ENCODE results near the gene SLCO4A1. TPM values are rescaled to one million over a fixed set of nuclear protein-coding genes. Genes with fewer than 3 reads are reported as not detected.

SLCO4A1 gene
- polyA plus RNA-seq, 1 donor (not counting 4 experiments of a cell fraction or from before 2014, with no cell fraction given) = 1.8 TPM

DNA sequence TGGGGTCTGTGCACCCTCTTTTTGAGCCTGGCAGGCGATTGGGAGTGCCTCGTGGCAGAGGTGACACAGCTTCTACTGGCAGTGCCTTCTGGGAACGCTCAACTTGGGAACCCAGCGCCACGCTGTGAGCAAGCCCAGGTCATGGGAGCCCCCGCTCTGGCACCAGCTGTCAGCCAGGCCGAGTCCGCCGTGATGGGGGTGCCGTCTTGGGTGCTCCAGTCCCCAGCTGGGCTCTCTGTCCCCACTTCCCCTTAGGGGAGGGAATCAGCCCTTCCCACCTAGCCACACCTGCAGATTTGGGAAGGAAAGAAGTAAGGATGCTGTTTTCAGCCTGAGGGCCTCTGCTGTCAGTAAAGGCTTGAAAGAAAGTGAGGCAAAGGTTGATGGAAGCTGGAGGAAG is 35.4 kb downstream of the SLCO4A1 start:
- DNase-seq (ENCODE audit: low read depth, low spot score) (no peak), FAIRE-seq (no peak)
- no peak overlapping the region for H3K9ac ChIP-seq (ENCODE audit: control insufficient read depth, extremely low read depth, insufficient read depth, low read length)
- TF ChIP-seq EZH2 (IDR thresholded peaks at IDR 0.05; ENCODE audit: low read length) = no peak
- TF ChIP-seq, protein P1, sequence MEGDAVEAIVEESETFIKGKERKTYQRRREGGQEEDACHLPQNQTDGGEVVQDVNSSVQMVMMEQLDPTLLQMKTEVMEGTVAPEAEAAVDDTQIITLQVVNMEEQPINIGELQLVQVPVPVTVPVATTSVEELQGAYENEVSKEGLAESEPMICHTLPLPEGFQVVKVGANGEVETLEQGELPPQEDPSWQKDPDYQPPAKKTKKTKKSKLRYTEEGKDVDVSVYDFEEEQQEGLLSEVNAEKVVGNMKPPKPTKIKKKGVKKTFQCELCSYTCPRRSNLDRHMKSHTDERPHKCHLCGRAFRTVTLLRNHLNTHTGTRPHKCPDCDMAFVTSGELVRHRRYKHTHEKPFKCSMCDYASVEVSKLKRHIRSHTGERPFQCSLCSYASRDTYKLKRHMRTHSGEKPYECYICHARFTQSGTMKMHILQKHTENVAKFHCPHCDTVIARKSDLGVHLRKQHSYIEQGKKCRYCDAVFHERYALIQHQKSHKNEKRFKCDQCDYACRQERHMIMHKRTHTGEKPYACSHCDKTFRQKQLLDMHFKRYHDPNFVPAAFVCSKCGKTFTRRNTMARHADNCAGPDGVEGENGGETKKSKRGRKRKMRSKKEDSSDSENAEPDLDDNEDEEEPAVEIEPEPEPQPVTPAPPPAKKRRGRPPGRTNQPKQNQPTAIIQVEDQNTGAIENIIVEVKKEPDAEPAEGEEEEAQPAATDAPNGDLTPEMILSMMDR (optimal IDR thresholded peaks at IDR 0.05 in 1 of 3, IDR thresholded peaks at IDR 0.05 in 1 of 3, conservative IDR thresholded peaks at IDR 0.05 in 1 of 3; ENCODE audit: extremely low read depth in 1 of 3, insufficient read depth in 2 of 3, low read length in 3 of 3) = no peak
- H3K36me3 ChIP-seq (ENCODE audit: control insufficient read depth in 2 of 2, extremely low read depth in 1 of 2, insufficient read depth in 2 of 2, low read length in 2 of 2) = no peaks in the 10 kb centered on the region
- no peaks in the 10 kb centered on the region for H3K9me3 ChIP-seq (ENCODE audit: control insufficient read depth, low read depth, low read length)
- H3K4me2 ChIP-seq (ENCODE audit: control insufficient read depth, extremely low read depth, insufficient read depth, low read depth, low read length) = no peak overlapping the region
- H3K27ac ChIP-seq (ENCODE audit: control insufficient read depth, insufficient read depth, low read length) = no peak overlapping the region
- H2AFZ ChIP-seq (ENCODE audit: control insufficient read depth, low read length) = no peak overlapping the region
- peaks cover 26% of the 10 kb centered on the region for H3K27me3 ChIP-seq (ENCODE audit: control insufficient read depth, extremely low read depth, insufficient read depth, low read length)
- no peaks in the 10 kb centered on the region for H3K79me2 ChIP-seq (ENCODE audit: control insufficient read depth, insufficient read depth, low read length)
- no peak overlapping the region for H3K4me3 ChIP-seq (ENCODE audit: control insufficient read depth in 2 of 3, extremely low read depth in 1 of 3, insufficient read depth in 2 of 3, low read depth in 1 of 3, low read length in 3 of 3)
- no peaks in the 10 kb centered on the region for H3K9me1 ChIP-seq (ENCODE audit: control insufficient read depth, extremely low read depth, insufficient read depth, low read length)
- no peaks in the 10 kb centered on the region for H3K4me1 ChIP-seq (ENCODE audit: control insufficient read depth, extremely low read depth, insufficient read depth, low read length)
- dilution Hi-C loops (cut with MboI; ENCODE audit: extremely low pct_ligation_motif_present, low sequenced_read_pairs) = no loop called here
- H4K20me1 ChIP-seq (ENCODE audit: control insufficient read depth, extremely low read depth, insufficient read depth, low read length) = no peaks in the 10 kb centered on the region

DNA sequence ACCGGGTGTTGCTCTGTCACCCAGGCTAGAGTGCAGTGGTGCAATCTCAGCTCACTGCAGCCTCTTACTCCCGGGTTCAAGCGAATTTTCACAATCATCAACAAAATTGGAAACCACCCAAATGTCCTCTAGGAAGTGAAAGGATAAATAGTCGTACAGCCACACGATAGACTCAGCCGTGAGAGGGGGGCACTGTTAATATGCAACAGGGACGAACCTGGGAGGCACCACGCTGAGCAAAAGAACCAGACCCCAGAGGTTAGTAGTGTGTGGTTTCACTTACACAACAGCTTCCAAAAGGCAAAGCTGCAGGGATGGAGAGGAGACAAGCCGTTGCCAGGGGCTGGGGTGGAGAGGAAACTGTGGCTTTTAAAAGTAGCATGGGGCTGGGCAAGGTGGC is 36.2 kb downstream of the SLCO4A1 start:
- Histone ChIP-seq H3K9me1 (ENCODE audit: control insufficient read depth, extremely low read depth, insufficient read depth, low read length) (no peaks in the 10 kb centered on the region), H3K4me3 (ENCODE audit: control insufficient read depth in 2 of 3, extremely low read depth in 1 of 3, insufficient read depth in 2 of 3, low read depth in 1 of 3, low read length in 3 of 3) (no peak overlapping the region), H3K36me3 (ENCODE audit: control insufficient read depth in 2 of 2, extremely low read depth in 1 of 2, insufficient read depth in 2 of 2, low read length in 2 of 2) (no peaks in the 10 kb centered on the region), H4K20me1 (ENCODE audit: control insufficient read depth, extremely low read depth, insufficient read depth, low read length) (no peaks in the 10 kb centered on the region), H3K4me2 (ENCODE audit: control insufficient read depth, extremely low read depth, insufficient read depth, low read depth, low read length) (no peak overlapping the region), H3K9ac (ENCODE audit: control insufficient read depth, extremely low read depth, insufficient read depth, low read length) (no peak overlapping the region), H3K9me3 (ENCODE audit: control insufficient read depth, low read depth, low read length) (no peaks in the 10 kb centered on the region), H3K4me1 (ENCODE audit: control insufficient read depth, extremely low read depth, insufficient read depth, low read length) (no peaks in the 10 kb centered on the region), H3K79me2 (ENCODE audit: control insufficient read depth, insufficient read depth, low read length) (no peaks in the 10 kb centered on the region), H3K27me3 (ENCODE audit: control insufficient read depth, extremely low read depth, insufficient read depth, low read length) (peaks cover 26% of the 10 kb centered on the region), H3K27ac (ENCODE audit: control insufficient read depth, insufficient read depth, low read length) (no peak overlapping the region), H2AFZ (ENCODE audit: control insufficient read depth, low read length) (no peak overlapping the region)
- FAIRE-seq (no peak), DNase-seq (ENCODE audit: low read depth, low spot score) (no peak)
- TF ChIP-seq EZH2 (IDR thresholded peaks at IDR 0.05; ENCODE audit: low read length) = no peak
- TF ChIP-seq, protein P1 (optimal IDR thresholded peaks at IDR 0.05 in 1 of 3, IDR thresholded peaks at IDR 0.05 in 1 of 3, conservative IDR thresholded peaks at IDR 0.05 in 1 of 3; ENCODE audit: extremely low read depth in 1 of 3, insufficient read depth in 2 of 3, low read length in 3 of 3) = no peak
- dilution Hi-C loops (cut with MboI; ENCODE audit: extremely low pct_ligation_motif_present, low sequenced_read_pairs) = no loop called here
